Heart left ventricle (tissue), 13 donors: Measurements from ENCODE around the gene WRAP53.

ENCODE experiments used
- POLR2A ChIP-seq, 2 donors: fragments of 450-650 bp; IDR thresholded peaks; one replicate each; pipeline ENCODE4 v1.6.1; 2017; ENCODE audit warnings: antibody characterized with exemption in 2 of 2, mild to moderate bottlenecking in 2 of 2, moderate library complexity in 2 of 2
- TF ChIP-seq, protein P1 (sequence below), 12 donors: fragments of 200-600 bp; sonication (generic) in 4 of 12; IDR thresholded peaks; one replicate each; pipeline versions ENCODE4 v1.5.0 to v1.8.0; 2018 to 2022; ENCODE audit warnings: antibody characterized with exemption in 12 of 12, mild to moderate bottlenecking in 5 of 12
- donor health status: ischemic (EF 13 %, LVEDD 7.1; RV severe dilation, severe dysfunction).
- donor health status: DM: no; HTN: yes; CAD: no.
- donor health status: DM: no; HTN: no; CAD: no.
- donor health status: ischemic (EF 25% LVEDD 6.9; RV normal size, moderate dysfunction).
- donor health status: ischemic (EF 25% LVEDD 5.7; RV mildly dilated, moderate dysfunction).
- donor health status: ischemic (EF 35%, LVEDD 5.7; RV mildly dilated, moderate dysfunction).
- donor health status: nonischemic (EF 11% LVEDD 7.7; RV severe dilation, severe dysfunction).
- donor health status: DM: yes; HTN: yes; CAD: no.
- donor health status: PGD.
- donor health status: ischemic (EF 29% LVEDD 5.4; RV normal size, mild dysfunction).
- donor health status: nonischemic (EF 23%, LVEDD 6.1; RV moderate dilation, normal function).

GRCh38 chr17:7677388-7678067, 10.7 kb upstream of the WRAP53 start:
- TF ChIP-seq, protein P1, sequence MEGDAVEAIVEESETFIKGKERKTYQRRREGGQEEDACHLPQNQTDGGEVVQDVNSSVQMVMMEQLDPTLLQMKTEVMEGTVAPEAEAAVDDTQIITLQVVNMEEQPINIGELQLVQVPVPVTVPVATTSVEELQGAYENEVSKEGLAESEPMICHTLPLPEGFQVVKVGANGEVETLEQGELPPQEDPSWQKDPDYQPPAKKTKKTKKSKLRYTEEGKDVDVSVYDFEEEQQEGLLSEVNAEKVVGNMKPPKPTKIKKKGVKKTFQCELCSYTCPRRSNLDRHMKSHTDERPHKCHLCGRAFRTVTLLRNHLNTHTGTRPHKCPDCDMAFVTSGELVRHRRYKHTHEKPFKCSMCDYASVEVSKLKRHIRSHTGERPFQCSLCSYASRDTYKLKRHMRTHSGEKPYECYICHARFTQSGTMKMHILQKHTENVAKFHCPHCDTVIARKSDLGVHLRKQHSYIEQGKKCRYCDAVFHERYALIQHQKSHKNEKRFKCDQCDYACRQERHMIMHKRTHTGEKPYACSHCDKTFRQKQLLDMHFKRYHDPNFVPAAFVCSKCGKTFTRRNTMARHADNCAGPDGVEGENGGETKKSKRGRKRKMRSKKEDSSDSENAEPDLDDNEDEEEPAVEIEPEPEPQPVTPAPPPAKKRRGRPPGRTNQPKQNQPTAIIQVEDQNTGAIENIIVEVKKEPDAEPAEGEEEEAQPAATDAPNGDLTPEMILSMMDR (IDR thresholded peaks at IDR 0.05), result no peak
- TF ChIP-seq POLR2A (IDR thresholded peaks at IDR 0.05), result no peak
